GM21528 (cell line): ENCODE data around the gene OTOA.
"Not testable (repeated sequence)": the region's sequence is repeated elsewhere in the genome, so short reads cannot be mapped to it uniquely, and the experiment has no call there.

ENCODE experiments used
- ATAC-seq: cut with Tn5 transposase; IDR thresholded peaks from one replicate; pipeline ENCODE4 v1.9.1; 2021; ENCODE audit warnings: mild to moderate bottlenecking, moderate library complexity; ENCODE audit not compliant: unreplicated experiment, low FRiP score

The OTOA gene

DNA sequence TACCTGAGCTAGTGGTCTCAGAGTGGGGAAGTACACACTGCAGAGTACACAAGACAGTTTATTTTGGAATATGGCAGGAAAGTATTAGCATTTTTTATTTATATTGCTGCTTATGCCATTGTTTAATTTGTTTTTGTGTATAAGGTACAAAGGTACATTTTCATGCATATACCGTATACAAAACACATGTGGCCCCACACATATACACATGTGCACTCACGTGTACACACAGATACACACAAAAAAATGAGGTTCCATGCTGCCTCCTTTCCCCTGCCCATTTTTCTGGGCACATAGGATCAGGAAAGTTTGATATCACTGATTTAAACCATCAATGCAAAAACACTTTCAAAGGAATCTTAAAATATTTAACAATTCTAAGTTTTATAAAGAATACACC, 24.3 kb upstream of the OTOA start:
- no peak for ATAC-seq

- ATAC-seq: no peak
These were observed 21.9 kb upstream of the OTOA start for GRCh38 chr16:21641916-21642315.

DNA sequence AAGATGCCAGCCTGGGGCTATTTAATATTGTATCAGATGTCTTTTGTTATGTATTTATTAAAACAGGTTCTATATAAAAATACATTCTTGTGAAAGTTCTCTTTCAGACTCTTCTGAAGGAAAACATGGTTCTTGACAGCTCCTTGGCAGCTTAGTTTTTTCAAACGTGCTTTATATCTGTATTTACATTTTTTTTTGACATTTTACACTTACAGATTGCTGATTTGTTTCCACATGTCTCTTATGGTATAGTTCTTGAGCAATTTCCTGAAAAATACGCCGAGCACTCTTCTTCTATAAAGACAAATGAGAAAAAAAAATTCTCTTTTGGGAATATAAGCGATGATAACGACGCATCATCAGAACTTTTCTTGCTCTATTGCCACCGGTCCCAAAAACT, 20.9 kb upstream of the OTOA start:
- ATAC-seq: no peak

GRCh38 chr16:21643785-21644184, 20.0 kb upstream of the OTOA start:
- ATAC-seq: no peak

- no peak for ATAC-seq
These were observed 19.1 kb upstream of the OTOA start for GRCh38 chr16:21644674-21645073.

- ATAC-seq: peak; percentile 38
These were observed 18.5 kb upstream of the OTOA start for GRCh38 chr16:21645261-21645721.

- no peak for ATAC-seq
These were observed 17.7 kb upstream of the OTOA start for GRCh38 chr16:21646091-21646490.

GRCh38 chr16:21646721-21647561, 16.8 kb upstream of the OTOA start:
- ATAC-seq: peak; percentile 87

DNA sequence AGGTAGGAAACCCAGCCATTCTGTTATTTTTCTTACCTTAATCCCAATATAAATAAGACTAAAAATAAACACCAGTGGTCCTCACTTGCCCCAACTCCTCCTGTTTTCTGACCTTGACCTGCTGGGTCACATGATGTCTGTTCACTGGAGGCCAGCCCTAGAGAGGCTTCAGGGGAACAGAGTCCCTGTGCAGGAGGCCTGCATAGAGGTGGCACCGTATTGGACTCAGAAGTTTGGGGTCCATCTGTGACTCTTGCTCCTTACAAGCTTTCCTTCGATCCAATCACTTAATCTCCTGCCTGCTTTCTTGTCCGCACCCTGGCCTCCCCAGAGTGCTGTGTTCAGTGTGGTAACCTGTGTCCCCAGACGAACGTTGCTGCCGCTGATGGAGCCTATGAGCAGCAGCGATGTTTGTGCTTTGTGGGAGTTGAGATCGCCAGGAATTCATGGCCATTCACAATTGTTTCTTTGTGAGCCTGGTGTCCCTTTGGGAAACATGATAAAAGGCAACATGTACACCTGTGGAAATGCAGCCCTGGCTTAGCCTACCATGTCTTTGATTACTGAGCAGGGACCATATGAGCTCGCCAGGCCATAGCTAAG, 16.1 kb upstream of the OTOA start:
- peak; percentile 6 for ATAC-seq

DNA sequence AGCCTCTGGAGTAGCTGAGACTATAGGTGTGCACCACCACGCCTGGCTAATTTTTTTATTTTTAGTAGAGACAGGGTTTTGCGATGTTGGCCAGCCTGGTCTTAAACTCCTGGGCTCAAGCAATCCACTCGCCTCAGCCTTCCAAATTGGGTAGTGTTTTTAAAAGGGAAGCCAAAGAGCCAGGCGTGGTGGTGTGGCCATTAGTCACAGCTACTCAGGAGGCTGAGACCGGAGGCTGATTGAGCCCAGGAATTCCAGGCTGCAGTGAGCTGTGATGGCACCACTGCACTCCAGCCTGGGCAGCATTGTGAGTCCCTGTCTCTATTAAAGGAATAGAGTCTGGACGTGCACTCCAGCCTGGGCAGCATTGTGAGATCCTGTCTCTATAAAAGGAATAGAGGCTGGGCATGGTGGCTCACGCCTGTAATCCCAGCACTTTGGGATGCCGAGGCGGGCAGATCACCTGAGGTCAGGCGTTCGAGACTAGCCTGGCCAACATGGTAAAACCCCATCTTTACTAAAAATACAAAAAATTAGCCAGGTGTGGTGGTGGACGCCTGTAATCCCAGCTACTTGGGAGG, 13.9 kb upstream of the OTOA start:
- ATAC-seq: not testable (repeated sequence)

GRCh38 chr16:21650521-21650920, 13.2 kb upstream of the OTOA start:
- no peak for ATAC-seq

DNA sequence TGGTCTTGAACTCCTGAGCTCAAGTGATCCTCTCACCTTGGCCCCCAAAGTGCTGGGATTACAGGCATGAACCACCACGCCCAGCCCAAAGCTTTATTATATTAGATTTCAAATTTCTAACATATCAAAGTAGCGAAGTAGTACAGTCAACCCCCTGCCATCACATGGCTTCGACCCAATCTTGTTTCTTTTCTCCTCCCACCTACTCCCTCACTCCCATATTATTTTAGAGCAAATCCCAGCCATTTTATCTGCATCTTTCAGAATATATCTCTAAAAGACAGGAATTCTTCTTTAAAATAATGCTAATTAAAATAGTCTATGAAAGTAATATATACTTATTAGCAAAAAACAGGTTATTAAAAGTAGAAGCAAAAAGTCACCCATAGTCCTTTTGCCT, 12.3 kb upstream of the OTOA start:
- ATAC-seq: no peak

DNA sequence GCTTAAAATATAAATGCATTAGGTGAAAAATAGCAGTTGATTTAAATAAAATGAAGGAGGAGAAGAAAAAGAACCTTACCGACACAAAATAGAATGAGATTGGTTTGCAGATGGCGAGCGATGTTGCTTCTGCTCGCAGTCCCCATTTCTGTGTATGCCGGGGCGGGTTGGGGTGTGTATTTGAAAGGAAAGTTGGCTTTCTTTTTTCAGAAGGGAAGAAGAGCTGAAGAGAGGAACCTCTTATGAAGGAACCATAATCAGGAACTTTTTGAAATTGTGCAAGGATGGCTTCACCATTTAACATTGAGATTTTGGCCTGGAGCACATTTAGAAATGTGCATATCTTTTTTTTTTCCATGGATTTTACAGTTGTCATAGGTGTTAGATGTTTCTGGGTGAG, 11.3 kb upstream of the OTOA start, which contains the start of gene IGSF6:
TSS of gene IGSF6 (minus strand) at position 156 of the 400 bp plus-strand sequence. CDS start at position 146, 10 bp downstream.
- ATAC-seq: no peak

- no peak for ATAC-seq
These were observed 10.2 kb upstream of the OTOA start for GRCh38 chr16:21653571-21653970.

DNA sequence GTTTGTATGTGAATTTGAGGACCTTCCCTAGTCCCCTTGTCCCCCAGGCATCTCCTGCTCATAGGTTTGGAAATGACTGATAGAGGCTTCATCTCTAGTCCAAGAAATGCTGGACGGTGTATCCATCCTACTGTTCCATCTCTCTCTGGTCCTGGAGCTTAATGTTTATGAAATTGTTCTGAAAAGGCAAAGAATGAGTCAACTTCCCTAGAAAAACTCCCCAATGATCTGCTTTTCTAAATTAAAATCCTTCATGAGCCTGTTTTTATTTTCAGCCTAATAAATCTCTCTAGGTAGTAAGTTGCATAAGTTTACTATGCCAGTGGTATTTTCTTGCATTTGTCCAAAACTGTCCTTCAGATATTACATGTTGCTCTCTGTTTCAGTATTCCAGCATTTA, 9.3 kb upstream of the OTOA start:
- no peak for ATAC-seq

DNA sequence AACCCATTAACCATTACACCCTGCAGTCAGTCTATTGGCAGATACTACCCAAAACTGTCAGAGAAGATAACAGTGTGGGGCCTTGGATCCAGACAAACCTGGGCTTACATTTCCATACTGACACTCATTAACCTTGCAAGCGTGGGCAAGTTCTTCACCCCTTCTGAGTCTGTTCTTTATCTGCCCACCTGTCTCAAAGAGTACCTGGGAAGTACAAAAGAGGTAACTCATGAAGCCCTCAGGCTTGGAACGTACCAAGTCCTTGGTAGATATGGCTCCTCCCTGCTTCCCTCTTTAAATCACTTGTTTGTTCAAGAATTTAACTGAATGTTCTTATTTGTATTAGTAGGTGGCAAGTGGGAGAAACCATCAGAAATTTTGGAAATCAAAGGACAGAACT, 8.9 kb upstream of the OTOA start:
- no peak for ATAC-seq

DNA sequence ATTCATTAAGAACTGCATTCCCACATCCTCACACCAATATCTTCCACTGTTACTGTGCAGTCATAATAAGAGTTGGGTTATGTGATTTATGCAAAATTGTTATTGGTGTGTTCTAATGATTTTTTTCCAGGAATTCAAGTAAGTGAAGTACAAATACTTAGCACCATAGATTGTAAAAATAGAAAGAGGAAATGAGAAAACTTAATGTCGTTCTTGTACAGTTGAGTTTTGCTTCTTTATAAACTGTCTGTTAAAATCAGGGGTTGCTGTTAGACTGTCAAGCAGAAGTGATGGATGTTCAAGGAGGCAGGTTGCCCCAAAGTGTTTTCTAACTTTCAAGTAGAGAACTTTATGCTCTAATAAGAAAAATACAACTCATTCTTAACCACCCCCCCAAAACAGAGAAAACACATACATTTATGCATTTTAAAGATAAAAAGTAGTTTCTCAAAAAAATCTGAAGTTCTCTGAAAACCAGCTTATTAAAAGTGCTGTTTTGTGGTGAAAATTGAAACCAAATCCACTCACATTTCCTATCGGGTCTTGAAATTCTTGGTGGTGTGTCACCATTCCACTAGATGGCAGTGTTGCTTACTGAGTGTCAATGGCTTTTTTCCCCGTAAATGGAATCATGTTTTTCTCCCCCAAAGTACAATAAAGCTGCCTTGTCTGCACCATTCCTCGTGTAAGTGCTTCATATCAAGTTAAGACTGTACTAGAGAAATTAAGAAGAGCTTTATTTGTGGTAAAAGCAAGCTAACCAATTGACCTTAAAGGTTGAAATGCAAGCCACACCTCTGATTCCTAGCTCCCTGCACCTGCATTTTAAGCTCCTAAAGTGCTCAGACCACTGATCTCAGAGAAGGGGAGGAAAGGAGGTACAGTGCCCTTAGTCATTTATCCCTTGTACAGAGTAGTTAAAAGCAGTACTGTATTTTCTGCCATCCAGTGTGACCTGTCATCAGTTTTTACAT, 6.7 kb upstream of the OTOA start:
- ATAC-seq: no peak

GRCh38 chr16:21659124-21659523, 4.6 kb upstream of the OTOA start:
- no peak for ATAC-seq

DNA sequence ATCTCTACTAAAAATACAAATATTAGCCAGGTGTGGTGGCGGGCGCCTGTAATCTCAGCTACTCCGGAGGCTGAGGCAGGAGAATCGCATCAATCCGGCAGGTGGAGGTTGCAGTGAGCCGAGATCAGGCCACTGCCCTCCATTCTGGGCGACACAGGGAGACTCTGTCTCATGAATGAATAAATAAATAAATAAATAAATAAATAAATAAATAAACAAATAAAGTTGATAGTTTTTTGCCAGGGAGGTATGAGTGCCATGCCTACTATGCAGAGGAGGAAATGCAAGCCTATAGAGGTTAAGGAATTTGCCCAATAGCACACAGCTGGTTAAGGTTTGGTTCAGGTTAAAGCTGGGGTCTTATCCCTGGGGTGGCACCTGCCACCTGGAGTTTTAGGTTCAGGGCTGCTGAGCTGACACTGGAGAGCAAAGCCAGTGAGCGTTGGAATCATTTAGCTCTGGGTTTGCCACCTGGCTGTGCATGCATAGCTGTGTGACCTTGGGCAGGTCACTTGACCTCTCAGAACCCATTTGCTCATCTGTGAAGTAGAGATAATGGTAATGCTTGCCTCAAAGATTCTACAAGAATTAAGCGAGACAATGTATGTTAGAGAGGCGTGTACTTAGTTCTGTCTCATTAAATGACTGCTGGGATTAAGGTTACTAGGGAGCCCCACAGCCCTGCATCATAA, 1.2 kb downstream of the OTOA start:
- ATAC-seq: no peak

DNA sequence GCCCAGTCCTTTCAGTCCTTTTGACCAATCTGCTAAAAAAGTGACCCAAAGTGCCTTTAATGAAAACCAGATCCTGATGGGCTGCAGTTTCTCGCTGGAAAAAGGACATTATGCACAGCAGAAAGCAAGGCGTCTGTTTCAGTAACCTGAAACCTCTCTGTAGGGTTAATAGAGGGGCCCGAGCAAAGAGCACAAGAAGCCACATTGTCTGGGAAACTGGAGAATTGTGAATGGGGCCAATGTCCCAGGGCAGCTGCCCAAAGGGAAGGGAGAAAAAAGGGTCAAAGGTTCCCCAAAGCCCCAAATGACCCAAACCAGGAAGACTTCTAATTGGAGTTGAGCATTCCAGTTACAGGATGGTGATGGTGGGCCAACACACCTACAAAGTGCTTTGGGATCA, 3.0 kb downstream of the OTOA start:
- no peak for ATAC-seq
